K562 (cell line): ENCODE data around the gene GLRX2. TPM values are rescaled to one million over a fixed set of nuclear protein-coding genes. Genes with fewer than 3 reads are reported as not detected.

ENCODE experiments used
- BACH1 ChIP-seq: fragments of 200-800 bp; sonication (Bioruptor generic); IDR thresholded peaks from 2 replicates; pipeline ENCODE4 v1.6.1; 2016; ENCODE audit warnings: missing genetic modification characterization, missing compliant biosample characterization
- CC2D1A ChIP-seq: fragments of 450-650 bp; IDR thresholded peaks from 2 replicates; pipeline ENCODE4 v1.6.1; 2017; ENCODE audit warnings: mild to moderate bottlenecking
- CSDE1 ChIP-seq, 2 experiments: fragments of 450-650 bp; IDR thresholded peaks; 2 replicates each; pipeline ENCODE4 v1.6.1; 2016; ENCODE audit warnings: mild to moderate bottlenecking in 1 of 2
- EP400 ChIP-seq: fragments of 450-650 bp; IDR thresholded peaks from 2 replicates; pipeline ENCODE4 v1.6.1; 2017; ENCODE audit warnings: antibody characterized with exemption, mild to moderate bottlenecking, moderate library complexity
- JUN ChIP-seq, 2 experiments: sonication (generic) in 1 of 2; formaldehyde crosslinking in 1 of 2; IDR thresholded peaks; 2 replicates each; pipeline versions ENCODE4 v1.6.1 to v1.8.0; 2012 to 2022; ENCODE audit warnings: borderline replicate concordance in 2 of 2, mild to moderate bottlenecking in 2 of 2, improper control_type of control experiment in 1 of 2, low read depth in 1 of 2, low read length in 1 of 2, missing genetic modification reagents in 1 of 2
- MBD2 ChIP-seq: sonication (generic); IDR thresholded peaks from 2 replicates; pipeline ENCODE4 v1.6.1; 2016; ENCODE audit warnings: low read depth, borderline replicate concordance
- MEF2D ChIP-seq: conservative IDR thresholded peaks from 2 replicates; pipeline ENCODE4 v1.6.1; 2016; ENCODE audit warnings: low read depth, missing genetic modification characterization, missing compliant biosample characterization
- NUFIP1 ChIP-seq: fragments of 450-650 bp; IDR thresholded peaks from 2 replicates; pipeline ENCODE4 v1.6.1; 2018; ENCODE audit not compliant: partially characterized antibody
- POLR2A ChIP-seq: fragments of 450-650 bp; conservative IDR thresholded peaks from 2 replicates; pipeline ENCODE4 v1.6.1; 2016
- TCF3 ChIP-seq: sonication (generic); formaldehyde crosslinking; IDR thresholded peaks from 2 replicates; pipeline ENCODE4 v1.4.0; 2020; ENCODE audit warnings: mild to moderate bottlenecking, missing genetic modification reagents
- polyA plus RNA-seq, 8 experiments: library from polyadenylated mRNA; depleted of rRNA in 4 of 8; stranded (reverse) in 5 of 8; unstranded in 3 of 8; fragments of >200 nt; fragmentation: Nextera tagmentation in 2 of 8; fragmentation: Illumina TruSeq in 1 of 8; extraction: Ambion mirVana in 2 of 8; extraction: Trizol in 1 of 8; gene quantifications; 2 replicates each; pipeline versions ENCODE4 v1.2.1 to v1.2.3, GENCODE V29; 2011 to 2014; ENCODE audit warnings: inconsistent platforms in 1 of 8, missing spikeins in 1 of 8
- total RNA-seq, 7 experiments: library from RNA; depleted of rRNA in 6 of 7; stranded (reverse); fragments of >200 nt in 6 of 7; fragmentation: Illumina TruSeq in 2 of 7; extraction: Trizol in 2 of 7; gene quantifications; 2 replicates each; pipeline versions ENCODE4 v1.2.1 to v1.2.3, GENCODE V29; 2011 to 2021; ENCODE audit warnings: low replicate concordance in 1 of 7
- TF ChIP-seq, protein P1 (sequence below): fragments of 450-650 bp; IDR thresholded peaks from 2 replicates; pipeline ENCODE4 v1.6.1; 2017; ENCODE audit warnings: antibody characterized with exemption, mild to moderate bottlenecking
- TF ChIP-seq, protein P2 (sequence below): fragments of 450-650 bp; IDR thresholded peaks from 2 replicates; pipeline ENCODE4 v1.6.1; 2018; ENCODE audit not compliant: partially characterized antibody
- TF ChIP-seq, protein P3 (sequence below): fragments of 450-650 bp; IDR thresholded peaks from 2 replicates; pipeline ENCODE4 v1.6.1; 2016; ENCODE audit warnings: low read depth, mild to moderate bottlenecking, moderate library complexity

GLRX2 gene
- total and polyA plus RNA-seq, 9 of the 15 experiments (the other 6 are each of a cell fraction or from before 2014, with no cell fraction given) = 13.3 to 82.6 (median 55.1) TPM

DNA sequence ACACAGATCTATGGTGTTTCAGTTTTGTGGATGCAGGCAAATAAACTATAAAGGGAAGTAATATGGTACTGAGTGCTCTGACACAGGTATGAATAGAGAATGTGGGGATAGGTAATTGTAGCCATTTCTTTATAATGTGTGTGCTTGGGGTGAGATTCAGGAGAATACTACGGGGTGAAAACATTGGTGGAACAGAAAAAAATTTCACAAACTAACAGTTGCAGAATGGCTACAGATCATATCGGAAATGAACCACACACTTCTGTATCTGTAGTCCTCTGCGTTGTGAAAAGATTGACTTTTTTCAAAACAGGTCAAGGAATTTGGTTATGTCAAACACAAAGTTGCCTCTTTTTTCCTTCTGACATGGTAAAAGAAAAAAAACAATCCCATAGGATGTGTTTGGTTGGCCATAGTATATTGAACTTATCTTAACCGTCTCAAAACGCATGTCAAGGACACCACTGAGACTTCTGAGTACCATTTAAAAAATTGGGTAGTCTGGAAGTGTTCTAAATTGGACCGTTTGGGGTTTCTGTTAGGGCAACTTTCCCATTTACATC lies 15.5 kb upstream of the GLRX2 start (continued):
- TF ChIP-seq, protein P1, sequence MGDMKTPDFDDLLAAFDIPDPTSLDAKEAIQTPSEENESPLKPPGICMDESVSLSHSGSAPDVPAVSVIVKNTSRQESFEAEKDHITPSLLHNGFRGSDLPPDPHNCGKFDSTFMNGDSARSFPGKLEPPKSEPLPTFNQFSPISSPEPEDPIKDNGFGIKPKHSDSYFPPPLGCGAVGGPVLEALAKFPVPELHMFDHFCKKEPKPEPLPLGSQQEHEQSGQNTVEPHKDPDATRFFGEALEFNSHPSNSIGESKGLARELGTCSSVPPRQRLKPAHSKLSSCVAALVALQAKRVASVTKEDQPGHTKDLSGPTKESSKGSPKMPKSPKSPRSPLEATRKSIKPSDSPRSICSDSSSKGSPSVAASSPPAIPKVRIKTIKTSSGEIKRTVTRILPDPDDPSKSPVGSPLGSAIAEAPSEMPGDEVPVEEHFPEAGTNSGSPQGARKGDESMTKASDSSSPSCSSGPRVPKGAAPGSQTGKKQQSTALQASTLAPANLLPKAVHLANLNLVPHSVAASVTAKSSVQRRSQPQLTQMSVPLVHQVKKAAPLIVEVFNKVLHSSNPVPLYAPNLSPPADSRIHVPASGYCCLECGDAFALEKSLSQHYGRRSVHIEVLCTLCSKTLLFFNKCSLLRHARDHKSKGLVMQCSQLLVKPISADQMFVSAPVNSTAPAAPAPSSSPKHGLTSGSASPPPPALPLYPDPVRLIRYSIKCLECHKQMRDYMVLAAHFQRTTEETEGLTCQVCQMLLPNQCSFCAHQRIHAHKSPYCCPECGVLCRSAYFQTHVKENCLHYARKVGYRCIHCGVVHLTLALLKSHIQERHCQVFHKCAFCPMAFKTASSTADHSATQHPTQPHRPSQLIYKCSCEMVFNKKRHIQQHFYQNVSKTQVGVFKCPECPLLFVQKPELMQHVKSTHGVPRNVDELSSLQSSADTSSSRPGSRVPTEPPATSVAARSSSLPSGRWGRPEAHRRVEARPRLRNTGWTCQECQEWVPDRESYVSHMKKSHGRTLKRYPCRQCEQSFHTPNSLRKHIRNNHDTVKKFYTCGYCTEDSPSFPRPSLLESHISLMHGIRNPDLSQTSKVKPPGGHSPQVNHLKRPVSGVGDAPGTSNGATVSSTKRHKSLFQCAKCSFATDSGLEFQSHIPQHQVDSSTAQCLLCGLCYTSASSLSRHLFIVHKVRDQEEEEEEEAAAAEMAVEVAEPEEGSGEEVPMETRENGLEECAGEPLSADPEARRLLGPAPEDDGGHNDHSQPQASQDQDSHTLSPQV = peak; percentile 74
- TF ChIP-seq POLR2A (peak; percentile 10; the same call in 1 of the 2 replicates), MEF2D (tag) (no peak), CSDE1 (IDR thresholded peaks at IDR 0.05) (no peak), CC2D1A (0 out of 2 replicates have a peak, but pooled peaks have one; percentile 18), JUN (IDR thresholded peaks at IDR 0.05; ENCODE audit: borderline replicate concordance, low read depth, low read length) (no peak), JUN (CRISPR knock-in tag; IDR thresholded peaks at IDR 0.05; ENCODE audit: borderline replicate concordance) (no peak), NUFIP1 (peak; percentile 11), BACH1 (tag) (0 out of 2 replicates have a peak, but pooled peaks have one; percentile 27), MBD2 (no peak), TCF3 (CRISPR knock-in tag) (0 out of 2 replicates have a peak, but pooled peaks have one; percentile 17), EP400 (peak; percentile 10; the same call in 1 of the 2 replicates)
- TF ChIP-seq, protein P2, sequence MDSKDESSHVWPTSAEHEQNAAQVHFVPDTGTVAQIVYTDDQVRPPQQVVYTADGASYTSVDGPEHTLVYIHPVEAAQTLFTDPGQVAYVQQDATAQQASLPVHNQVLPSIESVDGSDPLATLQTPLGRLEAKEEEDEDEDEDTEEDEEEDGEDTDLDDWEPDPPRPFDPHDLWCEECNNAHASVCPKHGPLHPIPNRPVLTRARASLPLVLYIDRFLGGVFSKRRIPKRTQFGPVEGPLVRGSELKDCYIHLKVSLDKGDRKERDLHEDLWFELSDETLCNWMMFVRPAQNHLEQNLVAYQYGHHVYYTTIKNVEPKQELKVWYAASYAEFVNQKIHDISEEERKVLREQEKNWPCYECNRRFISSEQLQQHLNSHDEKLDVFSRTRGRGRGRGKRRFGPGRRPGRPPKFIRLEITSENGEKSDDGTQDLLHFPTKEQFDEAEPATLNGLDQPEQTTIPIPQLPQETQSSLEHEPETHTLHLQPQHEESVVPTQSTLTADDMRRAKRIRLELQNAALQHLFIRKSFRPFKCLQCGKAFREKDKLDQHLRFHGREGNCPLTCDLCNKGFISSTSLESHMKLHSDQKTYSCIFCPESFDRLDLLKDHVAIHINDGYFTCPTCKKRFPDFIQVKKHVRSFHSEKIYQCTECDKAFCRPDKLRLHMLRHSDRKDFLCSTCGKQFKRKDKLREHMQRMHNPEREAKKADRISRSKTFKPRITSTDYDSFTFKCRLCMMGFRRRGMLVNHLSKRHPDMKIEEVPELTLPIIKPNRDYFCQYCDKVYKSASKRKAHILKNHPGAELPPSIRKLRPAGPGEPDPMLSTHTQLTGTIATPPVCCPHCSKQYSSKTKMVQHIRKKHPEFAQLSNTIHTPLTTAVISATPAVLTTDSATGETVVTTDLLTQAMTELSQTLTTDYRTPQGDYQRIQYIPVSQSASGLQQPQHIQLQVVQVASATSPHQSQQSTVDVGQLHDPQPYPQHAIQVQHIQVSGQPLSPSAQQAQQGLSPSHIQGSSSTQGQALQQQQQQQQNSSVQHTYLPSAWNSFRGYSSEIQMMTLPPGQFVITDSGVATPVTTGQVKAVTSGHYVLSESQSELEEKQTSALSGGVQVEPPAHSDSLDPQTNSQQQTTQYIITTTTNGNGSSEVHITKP = no peak
- TF ChIP-seq, protein P3, sequence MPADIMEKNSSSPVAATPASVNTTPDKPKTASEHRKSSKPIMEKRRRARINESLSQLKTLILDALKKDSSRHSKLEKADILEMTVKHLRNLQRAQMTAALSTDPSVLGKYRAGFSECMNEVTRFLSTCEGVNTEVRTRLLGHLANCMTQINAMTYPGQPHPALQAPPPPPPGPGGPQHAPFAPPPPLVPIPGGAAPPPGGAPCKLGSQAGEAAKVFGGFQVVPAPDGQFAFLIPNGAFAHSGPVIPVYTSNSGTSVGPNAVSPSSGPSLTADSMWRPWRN = peak; percentile 27; the same call in 1 of the 2 replicates
